AG04449 (cell line): ENCODE data around the gene KCNQ1.

Source experiments
- CTCF ChIA-PET: fragments of 350-600 bp; formaldehyde crosslinking; extraction: SDS; loops from one replicate; lab custom pipeline; 2021; ENCODE audit warnings: antibody characterized with exemption; lab: Yijun Ruan, JAX
- POLR2A ChIA-PET: fragments of 400-600, 350-600 bp; formaldehyde crosslinking; extraction: SDS; loops from one replicate; lab custom pipeline; 2020; ENCODE audit warnings: antibody characterized with exemption, inconsistent platforms; lab: Yijun Ruan, JAX
- DNase-seq: peaks from one replicate; pipeline ENCODE4 v3.0.0-alpha.2; 2010; ENCODE audit warnings: low read depth, low spot score
- H3K4me3 ChIP-seq: 2 replicates; pipeline ENCODE4 v1.5.1; 2011; ENCODE audit warnings: low read depth, mild to moderate bottlenecking, control low read depth, low read length
- CTCF ChIP-seq: IDR thresholded peaks from one replicate; pipeline ENCODE4 v1.5.1; 2011; ENCODE audit warnings: mild to moderate bottlenecking, moderate library complexity, low read length, control low read depth, inconsistent platforms; ENCODE audit not compliant: insufficient read depth; ENCODE audit errors: missing control alignments

KCNQ1 gene

GRCh38 chr11:2885678-2886081, 440.9 kb downstream of the KCNQ1 start, which contains the start of gene CDKN1C:
Gene CDKN1C, minus strand, starts transcription at chr11:2885775. Its CDS starts 319 bp downstream, at chr11:2885456.
- no peak for TF ChIP-seq CTCF
- DNase-seq: no peak
- H3K4me3 ChIP-seq: peak within 1 kb of the TSS; percentile 63
- CTCF ChIA-PET: interaction anchor here (1.0 to 15.4 kb wide), 4 partner anchors 10 to 353 kb away, joined by 3 to 1022 read pairs (median 3); no protein-coding TSS in a partner anchor
- POLR2A ChIA-PET: interaction anchor here (1.3 to 1.4 kb wide), 2 partner anchors 352 to 353 kb away, joined by 3 to 4 read pairs; no protein-coding TSS in a partner anchor

GRCh38 chr11:2886191-2886894, 441.5 kb downstream of the KCNQ1 start:
- peak overlapping the region; percentile 25 for H3K4me3 ChIP-seq
- POLR2A ChIA-PET: interaction anchor here (1.3 to 1.4 kb wide), 2 partner anchors 353 to 354 kb away, joined by 3 to 4 read pairs; no protein-coding TSS in a partner anchor
- CTCF ChIA-PET: interaction anchor here (1.0 to 15.4 kb wide), 6 partner anchors 10 to 353 kb away, joined by 3 to 1022 read pairs (median 4); no protein-coding TSS in a partner anchor
- TF ChIP-seq CTCF: peak; percentile 35
- DNase-seq: no peak

GRCh38 chr11:2886936-2887335, 442.1 kb downstream of the KCNQ1 start:
- no peak for DNase-seq
- POLR2A ChIA-PET: no interaction called here
- TF ChIP-seq CTCF: no peak
- CTCF ChIA-PET: interaction anchor here (0.9 to 15.4 kb wide), 19 partner anchors 9 to 459 kb away, joined by 3 to 1022 read pairs (median 4); partner anchors contain the start of gene PHLDA2
- no peak overlapping the region for H3K4me3 ChIP-seq

GRCh38 chr11:2887515-2888195, 442.8 kb downstream of the KCNQ1 start:
- H3K4me3 ChIP-seq: no peak overlapping the region
- no peak for DNase-seq
- CTCF ChIA-PET: interaction anchor here (0.6 to 15.4 kb wide), 40 partner anchors 9 to 714 kb away, joined by 3 to 1022 read pairs (median 4); partner anchors contain the start of gene PHLDA2
- no peak for TF ChIP-seq CTCF
- POLR2A ChIA-PET: interaction anchor here (1.1 kb wide), 1 partner anchor 354 kb away, joined by 9 read pairs; no protein-coding TSS in a partner anchor

GRCh38 chr11:2888266-2888968, 443.6 kb downstream of the KCNQ1 start:
- TF ChIP-seq CTCF: peak; percentile 99
- no peak overlapping the region for H3K4me3 ChIP-seq
- CTCF ChIA-PET: interaction anchor here (0.7 to 15.4 kb wide), 38 partner anchors 8 to 715 kb away, joined by 3 to 1022 read pairs (median 4); partner anchors contain the start of gene PHLDA2
- DNase-seq: peak; percentile 19
- POLR2A ChIA-PET: interaction anchor here (1.1 kb wide), 1 partner anchor 355 kb away, joined by 9 read pairs; no protein-coding TSS in a partner anchor
